WERI-Rb-1 (cell line): ENCODE results near the gene POLR1C.
"Not testable (repeated sequence)": the region's sequence is repeated elsewhere in the genome, so short reads cannot be mapped to it uniquely, and the experiment has no call there.

ENCODE experiments used
- DNase-seq: peaks from one replicate; pipeline ENCODE4 v3.0.0-alpha.2; 2020
- H3K27ac ChIP-seq: fragments of 250-450 bp; sonication (Bioruptor Pico); 2 replicates; pipeline ENCODE4 v1.5.1; 2020; ENCODE audit warnings: mild to moderate bottlenecking, moderate library complexity
- H3K27me3 ChIP-seq: fragments of 250-450 bp; sonication (Bioruptor Pico); 2 replicates; pipeline ENCODE4 v1.5.1; 2021; ENCODE audit warnings: mild to moderate bottlenecking, low read depth, moderate library complexity; ENCODE audit not compliant: insufficient read depth, severe bottlenecking
- H3K36me3 ChIP-seq: fragments of 250-450 bp; sonication (Bioruptor Pico); 2 replicates; pipeline ENCODE4 v1.5.1; 2020; ENCODE audit warnings: mild to moderate bottlenecking, moderate library complexity
- H3K4me3 ChIP-seq: 2 replicates; pipeline ENCODE4 v1.5.1; 2011; ENCODE audit warnings: low read depth, mild to moderate bottlenecking, control low read depth, low read length
- H3K9me3 ChIP-seq: fragments of 250-450 bp; sonication (Bioruptor Pico); 2 replicates; pipeline ENCODE4 v1.5.1; 2021; ENCODE audit warnings: mild to moderate bottlenecking, moderate library complexity; ENCODE audit not compliant: severe bottlenecking
- TF ChIP-seq, protein P1 (sequence below): IDR thresholded peaks from 2 replicates; pipeline ENCODE4 v1.5.1; 2011; ENCODE audit warnings: low read depth, mild to moderate bottlenecking, control low read depth, inconsistent platforms, low read length

The POLR1C gene, protein sequence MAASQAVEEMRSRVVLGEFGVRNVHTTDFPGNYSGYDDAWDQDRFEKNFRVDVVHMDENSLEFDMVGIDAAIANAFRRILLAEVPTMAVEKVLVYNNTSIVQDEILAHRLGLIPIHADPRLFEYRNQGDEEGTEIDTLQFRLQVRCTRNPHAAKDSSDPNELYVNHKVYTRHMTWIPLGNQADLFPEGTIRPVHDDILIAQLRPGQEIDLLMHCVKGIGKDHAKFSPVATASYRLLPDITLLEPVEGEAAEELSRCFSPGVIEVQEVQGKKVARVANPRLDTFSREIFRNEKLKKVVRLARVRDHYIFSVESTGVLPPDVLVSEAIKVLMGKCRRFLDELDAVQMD

DNA sequence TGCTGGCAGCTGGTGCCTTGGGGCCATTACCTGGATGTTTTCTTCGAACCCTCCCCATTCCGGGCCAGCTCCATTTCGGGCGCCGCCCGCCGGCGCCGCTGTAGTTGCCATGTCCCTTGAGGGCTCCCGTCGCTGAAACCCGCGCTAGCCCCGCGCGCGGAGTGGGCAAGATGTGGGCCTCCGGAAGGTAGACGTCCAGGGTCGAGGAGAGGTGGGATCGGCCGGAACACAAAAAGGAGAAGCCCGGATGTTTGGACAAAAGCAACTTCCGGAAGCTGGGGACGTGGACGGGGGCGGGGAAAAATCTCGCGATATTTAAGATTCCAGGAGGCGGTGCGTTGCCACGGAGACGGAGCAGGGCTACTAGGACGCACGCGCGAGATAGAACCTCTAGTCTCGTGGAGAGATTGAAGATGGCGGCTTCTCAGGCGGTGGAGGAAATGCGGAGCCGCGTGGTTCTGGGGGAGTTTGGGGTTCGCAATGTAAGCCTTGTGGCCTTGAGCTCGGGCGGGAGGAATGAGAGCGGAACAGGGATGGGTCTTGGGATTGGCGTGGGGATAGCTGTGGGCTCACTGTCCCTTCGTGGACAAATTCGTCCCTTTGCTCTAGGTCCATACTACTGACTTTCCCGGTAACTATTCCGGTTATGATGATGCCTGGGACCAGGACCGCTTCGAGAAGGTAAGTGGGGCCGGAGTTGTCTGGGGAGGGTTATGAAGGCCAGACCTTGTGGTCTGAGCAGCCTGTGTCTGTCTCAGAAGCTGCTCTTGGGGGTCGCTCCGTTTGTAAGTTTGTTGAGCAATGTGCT is at the start of gene POLR1C, which contains the start of gene YIPF3:
POLR1C (plus strand) TSS at position 393 of the 808 bp plus-strand sequence; CDS start at position 414, 21 bp downstream.
YIPF3 (minus strand) TSS at position 230 of the 808 bp plus-strand sequence; CDS start at position 111, 119 bp downstream.
- Histone ChIP-seq H3K36me3 (peaks cover 84% of the 10 kb centered on the region), H3K9me3 (no peaks in the 10 kb centered on the region), H3K4me3 (peak within 1 kb of the TSS; percentile 76), H3K27me3 (no peaks in the 10 kb centered on the region), H3K27ac (peak within 1 kb of the TSS; percentile 87)
- DNase-seq, result peak; percentile 100
- TF ChIP-seq, protein P1, sequence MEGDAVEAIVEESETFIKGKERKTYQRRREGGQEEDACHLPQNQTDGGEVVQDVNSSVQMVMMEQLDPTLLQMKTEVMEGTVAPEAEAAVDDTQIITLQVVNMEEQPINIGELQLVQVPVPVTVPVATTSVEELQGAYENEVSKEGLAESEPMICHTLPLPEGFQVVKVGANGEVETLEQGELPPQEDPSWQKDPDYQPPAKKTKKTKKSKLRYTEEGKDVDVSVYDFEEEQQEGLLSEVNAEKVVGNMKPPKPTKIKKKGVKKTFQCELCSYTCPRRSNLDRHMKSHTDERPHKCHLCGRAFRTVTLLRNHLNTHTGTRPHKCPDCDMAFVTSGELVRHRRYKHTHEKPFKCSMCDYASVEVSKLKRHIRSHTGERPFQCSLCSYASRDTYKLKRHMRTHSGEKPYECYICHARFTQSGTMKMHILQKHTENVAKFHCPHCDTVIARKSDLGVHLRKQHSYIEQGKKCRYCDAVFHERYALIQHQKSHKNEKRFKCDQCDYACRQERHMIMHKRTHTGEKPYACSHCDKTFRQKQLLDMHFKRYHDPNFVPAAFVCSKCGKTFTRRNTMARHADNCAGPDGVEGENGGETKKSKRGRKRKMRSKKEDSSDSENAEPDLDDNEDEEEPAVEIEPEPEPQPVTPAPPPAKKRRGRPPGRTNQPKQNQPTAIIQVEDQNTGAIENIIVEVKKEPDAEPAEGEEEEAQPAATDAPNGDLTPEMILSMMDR, result no peak

DNA sequence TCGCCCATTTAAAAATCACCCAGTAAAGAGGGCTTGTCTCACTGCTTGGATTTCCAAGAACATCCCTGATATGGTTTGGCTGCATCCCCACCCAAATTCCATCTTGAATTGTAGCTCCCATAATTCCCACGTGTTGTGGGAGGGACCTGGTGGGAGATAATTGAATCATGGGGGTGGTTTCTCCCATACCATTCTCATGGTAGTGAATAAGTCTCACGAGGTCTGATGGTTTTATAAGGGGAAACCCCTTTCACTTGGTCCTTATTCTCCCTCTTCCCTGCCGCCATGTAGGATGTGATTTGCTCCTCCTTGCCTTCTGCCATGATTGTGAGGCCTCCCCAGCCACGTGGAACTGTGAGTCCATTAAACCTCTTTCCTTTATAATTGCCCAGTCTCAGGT is 49.6 kb upstream of the POLR1C start:
- H3K27me3 ChIP-seq, H3K9me3 ChIP-seq, H3K36me3 ChIP-seq, H3K4me3 ChIP-seq, DNase-seq, H3K27ac ChIP-seq: not testable (repeated sequence)

DNA sequence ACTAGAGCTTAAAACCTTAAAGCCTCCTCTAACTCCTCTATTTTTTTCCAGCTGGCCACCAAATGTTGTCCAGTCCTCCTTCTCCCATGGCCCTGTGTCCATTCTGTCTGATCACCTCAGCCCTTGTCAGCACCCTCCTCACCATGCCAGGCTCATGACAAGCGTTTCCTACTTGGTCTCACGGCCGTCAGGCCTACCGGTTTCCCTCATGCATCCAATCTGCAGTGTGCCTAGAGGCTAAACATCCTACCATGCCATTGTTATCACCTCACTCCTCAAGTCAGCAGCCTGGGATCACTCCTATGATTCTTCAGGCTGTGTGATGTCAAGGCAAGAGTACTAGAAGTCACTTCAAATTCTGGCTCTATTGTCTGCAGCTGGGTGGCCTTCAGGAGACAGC is 49.1 kb upstream of the POLR1C start:
- no peak for DNase-seq
- no peaks in the 10 kb centered on the region for H3K27me3 ChIP-seq
- no peak overlapping the region for H3K27ac ChIP-seq
- TF ChIP-seq, protein P1, result no peak
- H3K4me3 ChIP-seq, result no peak overlapping the region
- H3K9me3 ChIP-seq, result no peaks in the 10 kb centered on the region
- no peaks in the 10 kb centered on the region for H3K36me3 ChIP-seq

DNA sequence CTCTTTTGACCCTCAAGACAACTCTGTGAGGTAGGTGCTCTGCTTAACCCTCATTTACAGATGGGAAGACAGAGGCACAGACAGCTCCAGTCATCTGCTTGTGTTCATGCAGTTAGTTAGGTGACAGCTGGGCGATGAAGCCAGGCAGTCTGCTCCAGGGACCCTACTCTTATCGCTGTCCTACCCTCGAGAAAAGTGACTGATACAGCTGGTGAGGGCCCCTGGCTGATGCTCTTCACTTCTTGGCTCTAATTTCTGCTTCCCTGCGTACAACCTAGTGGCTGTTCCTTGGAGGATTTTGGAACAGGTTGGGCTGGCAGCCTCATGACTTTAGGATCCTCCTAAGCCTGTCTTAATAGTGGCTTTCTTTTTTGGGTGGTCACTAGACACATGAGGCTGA is 48.6 kb upstream of the POLR1C start:
- H3K9me3 ChIP-seq, result no peaks in the 10 kb centered on the region
- no peak overlapping the region for H3K4me3 ChIP-seq
- no peak for DNase-seq
- H3K27me3 ChIP-seq, result no peaks in the 10 kb centered on the region
- no peaks in the 10 kb centered on the region for H3K36me3 ChIP-seq
- TF ChIP-seq, protein P1, result no peak
- H3K27ac ChIP-seq, result no peak overlapping the region; the same call in 1 of the 2 replicates

DNA sequence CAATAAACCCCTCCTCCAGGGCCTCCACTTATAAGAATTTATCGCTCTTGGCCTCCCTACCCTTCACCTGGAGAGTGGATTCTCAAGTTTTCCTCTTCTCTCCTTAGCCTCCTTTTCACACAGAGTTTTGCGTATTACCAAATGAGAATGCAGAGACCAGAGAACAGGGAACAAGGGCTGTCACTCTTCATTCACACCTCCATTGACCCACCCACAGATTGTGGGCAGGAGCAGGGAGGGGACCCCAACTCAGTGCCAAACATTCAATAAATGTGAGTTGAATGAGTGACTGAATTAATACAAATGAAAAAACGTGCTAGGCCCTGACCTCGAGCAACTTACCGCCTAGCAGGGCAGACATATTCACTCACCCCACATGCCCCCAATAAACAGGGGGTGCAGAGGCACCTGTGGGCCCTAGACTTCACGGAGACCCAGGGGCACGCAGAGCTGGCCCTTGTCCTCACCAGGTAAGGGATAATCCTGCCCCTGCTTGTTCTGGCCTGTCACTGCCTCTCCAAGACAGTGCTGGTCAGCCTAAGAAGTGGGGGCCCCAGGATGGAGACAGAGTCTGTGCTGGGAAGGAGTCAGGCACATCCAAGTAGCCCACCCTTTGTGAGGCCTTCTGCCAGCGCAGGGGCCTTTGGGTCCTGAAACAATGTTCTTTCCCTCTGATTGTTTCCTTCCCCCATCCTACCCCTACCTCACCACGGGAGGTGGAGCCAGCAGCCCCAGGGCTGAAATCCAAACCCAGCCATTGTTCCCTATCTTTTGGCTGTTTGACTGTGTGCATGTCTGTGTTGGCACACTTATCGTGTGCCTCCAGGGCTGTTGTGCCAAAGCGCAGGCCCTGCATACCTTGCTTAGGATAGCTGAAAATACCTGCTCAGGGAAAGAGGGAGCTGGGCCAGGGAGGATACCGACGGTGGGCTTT is 47.9 kb upstream of the POLR1C start:
- Histone ChIP-seq H3K27ac (no peak overlapping the region; the same call in 1 of the 2 replicates), H3K27me3 (no peaks in the 10 kb centered on the region), H3K4me3 (no peak overlapping the region), H3K36me3 (no peaks in the 10 kb centered on the region), H3K9me3 (no peaks in the 10 kb centered on the region)
- TF ChIP-seq, protein P1, result no peak
- DNase-seq, result no peak
